ENCODE data around the gene CDKN3.
"Not testable (repeated sequence)": the region's sequence is repeated elsewhere in the genome, so short reads cannot be mapped to it uniquely, and the experiment has no call there.

The CDKN3 gene

DNA sequence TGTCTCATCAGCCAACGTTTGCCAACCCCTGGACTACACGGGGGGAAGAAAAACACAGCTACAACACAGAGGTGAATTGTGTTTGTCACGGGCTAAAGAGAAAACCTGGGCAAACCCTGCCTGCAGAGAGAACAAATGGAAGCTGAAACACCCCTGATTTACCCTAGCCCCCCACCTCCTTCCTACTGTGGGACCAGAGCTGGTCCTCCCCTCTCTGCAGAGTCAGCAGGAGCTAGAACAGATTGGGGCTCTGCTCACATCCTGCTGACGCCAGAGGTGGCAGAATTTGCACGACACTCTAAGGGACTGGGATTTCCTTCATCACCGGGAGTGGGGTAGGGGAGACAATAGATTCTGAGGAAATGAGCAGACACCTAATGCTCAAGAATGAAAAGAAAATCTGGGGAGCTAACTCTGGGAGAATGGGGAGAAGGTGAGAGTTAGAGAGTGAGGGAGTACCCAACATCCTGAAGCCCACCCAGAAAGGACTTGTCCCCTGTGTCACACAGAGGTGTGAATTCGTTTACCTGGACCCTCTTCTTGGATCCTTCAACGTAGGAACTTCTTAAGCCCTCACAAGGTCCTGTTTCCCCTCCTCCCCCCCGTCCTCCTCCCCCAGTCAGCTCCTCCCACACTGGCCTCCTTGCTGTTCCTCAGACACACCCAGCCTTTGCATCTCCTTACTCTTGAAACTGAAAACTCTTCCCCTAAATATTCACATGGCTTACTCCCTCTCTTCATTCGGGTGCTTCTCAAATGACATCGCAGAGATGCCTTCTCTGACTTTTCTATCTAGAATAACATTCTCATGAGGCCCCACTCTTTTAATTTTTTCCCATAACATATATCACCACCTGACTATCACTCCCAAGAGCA is 26.2 kb upstream of the CDKN3 start:
- no peak for ATAC-seq

DNA sequence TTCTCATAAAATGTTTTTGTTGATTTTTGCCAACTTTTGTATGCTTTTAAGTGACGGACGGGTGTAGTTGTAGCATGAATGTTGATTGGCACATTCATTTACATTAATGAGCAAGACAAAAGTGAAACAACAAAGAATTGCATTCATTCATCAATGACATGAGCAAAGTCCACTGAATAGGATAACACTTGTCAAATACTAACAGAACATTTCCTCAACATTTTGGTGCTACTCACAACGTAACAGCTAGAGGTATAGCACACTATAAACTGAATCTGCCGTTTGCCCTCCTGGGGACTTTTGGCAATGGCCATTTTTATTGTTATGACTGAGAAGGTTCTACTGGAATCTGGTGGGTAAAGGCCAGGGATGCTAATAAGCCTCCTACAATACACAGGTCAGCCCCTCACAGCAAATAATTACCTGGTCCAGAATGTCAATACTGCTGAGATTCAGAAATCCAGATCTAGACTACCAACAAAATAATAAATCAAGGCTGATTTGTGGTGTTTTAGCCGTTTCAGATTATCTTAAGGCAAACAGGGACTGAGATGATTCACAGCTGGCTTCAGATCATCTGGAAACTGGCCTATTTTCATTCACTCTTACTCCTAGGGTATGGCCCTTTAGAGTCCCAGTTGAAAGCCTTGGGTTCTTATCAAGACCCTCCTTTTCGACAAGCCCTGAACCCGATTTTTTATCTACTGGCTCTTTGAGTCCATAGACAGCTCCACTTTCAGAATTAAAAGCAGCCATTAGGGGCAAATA is 22.5 kb upstream of the CDKN3 start:
- ATAC-seq = no peak

DNA sequence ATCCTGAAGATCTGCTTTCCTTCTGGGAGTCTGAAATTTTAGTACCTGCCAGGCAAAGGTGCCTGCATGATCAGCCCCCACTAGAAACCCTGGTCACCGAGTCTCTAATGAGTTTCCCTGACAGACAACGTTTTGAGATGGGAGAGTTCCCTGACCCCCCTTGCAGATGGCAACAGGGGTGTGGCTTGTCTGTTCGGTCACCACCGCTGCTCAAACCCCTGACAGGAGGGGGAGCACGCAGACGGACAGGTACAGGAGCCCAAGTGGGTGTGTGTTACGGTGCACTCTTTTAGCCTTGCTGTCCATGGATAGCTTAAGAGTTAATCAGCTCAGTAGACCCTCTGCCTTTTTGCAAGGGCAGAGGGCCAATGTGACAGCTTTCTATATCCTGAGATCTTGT is 19.3 kb upstream of the CDKN3 start:
- ATAC-seq = no peak

DNA sequence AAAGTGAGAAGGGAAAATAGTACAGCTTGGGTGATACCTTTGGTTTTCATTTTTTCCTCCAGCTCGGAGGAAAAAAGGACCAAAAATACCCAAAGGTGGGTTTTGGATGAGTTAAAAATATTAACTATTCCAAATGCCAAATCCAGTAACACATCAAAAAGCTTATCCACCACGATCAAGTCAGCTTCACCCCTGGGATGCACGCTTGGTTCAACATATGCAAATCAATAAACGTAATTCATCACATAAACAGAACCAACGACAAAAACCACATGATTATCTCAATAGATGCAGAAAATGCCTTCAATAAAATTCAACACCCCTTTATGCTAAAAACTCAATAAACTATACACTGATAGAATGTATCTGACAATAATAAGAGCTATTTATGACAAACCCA is 17.9 kb upstream of the CDKN3 start:
- not testable (repeated sequence) for ATAC-seq

DNA sequence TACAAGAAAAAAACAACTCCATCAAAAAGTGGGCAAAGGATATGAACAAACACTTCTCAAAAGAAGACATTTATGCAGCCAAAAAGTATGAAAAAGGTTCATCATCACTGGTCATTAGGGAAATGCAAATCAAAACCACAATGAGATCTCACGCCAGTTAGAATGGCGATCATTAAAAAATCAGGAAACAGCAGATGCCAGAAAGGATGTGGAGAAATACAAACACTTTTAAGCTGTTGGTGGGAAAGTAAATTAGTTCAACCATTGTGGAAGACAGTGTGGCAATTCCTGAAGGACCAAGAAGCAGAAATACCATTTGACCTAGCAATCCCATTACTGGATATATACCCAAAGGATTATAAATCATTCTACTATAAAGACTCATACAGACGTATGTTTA is 16.2 kb upstream of the CDKN3 start:
- not testable (repeated sequence) for ATAC-seq

DNA sequence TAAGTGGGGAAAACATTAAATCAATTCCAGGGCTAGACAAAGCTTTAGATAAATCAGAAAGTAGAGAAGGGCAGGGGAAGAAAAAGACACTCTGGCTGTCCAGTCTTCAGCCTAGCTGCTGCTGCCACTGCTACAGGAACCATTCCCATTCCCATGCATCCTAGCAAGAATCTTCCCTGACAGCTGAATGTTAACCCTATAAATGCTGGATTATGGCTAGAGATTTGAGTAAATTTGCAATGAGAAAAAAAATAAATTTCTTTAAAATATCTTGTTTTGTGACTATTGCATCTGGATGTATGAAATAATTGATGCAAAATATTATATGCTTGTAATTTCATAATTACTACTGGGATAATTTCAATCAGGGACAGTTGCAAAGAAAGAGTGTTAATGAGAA is 15.0 kb upstream of the CDKN3 start:
- no peak for ATAC-seq

DNA sequence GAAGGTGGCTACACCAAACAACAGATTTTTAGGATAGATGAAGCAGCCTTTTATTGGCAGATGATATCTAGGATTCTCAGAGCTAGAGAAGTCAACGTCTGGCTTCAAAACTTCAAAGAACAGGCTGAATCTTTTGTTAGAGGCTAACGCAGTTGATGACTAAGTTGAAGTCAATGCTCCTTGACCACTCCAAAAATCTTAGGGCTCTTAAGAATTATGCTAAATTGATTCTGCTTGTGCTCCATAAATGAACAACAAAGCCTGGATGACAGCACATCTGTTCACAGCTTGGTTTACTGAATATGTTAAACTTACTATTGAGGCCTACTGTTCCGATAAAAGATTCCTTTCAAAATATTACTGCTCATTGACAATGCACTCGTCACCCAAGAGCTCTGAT is 13.0 kb upstream of the CDKN3 start:
- no peak for ATAC-seq

DNA sequence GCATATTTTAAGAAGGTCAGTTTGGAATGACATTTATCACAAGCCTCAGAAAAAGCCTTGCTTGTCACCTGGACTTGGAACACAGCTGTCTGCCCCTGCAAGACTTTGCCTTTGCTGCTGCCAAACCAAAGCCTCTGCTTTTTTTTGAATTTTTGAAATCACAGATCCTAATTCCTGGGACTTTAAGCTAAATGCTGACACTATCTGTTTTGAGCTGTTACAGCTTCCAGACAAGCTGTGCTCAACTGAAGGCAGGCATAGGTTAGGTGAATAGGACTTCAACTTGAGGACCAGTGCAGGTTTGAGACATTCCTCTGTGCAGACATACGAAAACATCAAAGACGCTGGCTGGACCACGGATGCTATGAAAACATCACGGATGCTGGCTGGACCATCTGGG is 11.3 kb upstream of the CDKN3 start:
- ATAC-seq = no peak

DNA sequence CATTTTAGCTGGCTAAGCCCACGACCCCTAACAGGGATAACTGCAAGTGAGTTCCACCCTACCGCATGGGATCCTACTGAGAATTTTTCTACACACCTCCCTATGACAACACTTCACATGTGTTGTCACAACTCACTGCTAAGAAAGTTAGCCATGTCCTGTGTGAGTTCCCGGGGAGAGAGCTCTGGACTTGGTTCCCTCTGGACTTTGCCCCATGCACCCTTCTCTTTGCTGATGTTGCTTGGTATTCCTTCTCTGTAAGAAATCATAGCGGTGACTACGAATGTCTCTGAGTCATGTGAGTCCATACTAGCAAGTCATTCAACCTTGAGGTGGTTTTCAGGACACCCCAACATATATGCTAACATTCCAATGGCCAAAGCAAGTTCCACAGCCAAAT is 9.5 kb upstream of the CDKN3 start:
- no peak for ATAC-seq

DNA sequence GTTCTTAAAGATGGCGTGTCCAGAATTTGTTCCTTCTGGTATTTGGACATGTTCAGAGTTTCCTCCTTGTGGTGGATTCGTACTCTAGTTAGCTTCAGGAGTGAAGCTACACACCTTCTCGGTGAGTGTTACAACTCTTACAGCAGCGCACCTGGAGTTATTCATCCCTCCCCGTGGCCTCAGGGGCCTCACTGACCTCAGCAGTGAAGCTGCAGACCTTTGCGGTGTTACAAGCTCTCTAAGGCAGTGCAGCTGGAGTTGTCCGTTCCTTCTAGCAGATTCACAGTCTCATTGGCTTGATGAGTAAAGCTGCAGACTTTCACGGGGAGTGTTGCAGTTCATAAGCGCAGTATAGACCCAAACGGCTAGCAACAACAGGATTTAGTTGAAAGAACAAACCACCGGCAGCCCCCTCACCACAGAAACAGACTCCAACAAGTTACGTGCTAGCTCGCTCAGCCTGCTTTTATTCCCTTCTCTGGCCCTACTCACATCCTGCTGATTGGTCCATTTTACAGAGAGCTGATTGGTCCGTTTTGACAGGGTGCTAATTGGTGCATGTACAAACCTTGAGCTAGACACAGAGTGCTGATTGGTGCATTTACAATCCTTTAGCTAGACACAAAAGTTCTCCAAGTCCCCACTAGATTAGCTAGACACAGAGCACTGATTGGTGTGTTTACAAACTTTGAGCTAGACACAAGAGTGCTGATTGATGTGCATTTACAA is 4.5 kb upstream of the CDKN3 start:
- no peak for ATAC-seq

DNA sequence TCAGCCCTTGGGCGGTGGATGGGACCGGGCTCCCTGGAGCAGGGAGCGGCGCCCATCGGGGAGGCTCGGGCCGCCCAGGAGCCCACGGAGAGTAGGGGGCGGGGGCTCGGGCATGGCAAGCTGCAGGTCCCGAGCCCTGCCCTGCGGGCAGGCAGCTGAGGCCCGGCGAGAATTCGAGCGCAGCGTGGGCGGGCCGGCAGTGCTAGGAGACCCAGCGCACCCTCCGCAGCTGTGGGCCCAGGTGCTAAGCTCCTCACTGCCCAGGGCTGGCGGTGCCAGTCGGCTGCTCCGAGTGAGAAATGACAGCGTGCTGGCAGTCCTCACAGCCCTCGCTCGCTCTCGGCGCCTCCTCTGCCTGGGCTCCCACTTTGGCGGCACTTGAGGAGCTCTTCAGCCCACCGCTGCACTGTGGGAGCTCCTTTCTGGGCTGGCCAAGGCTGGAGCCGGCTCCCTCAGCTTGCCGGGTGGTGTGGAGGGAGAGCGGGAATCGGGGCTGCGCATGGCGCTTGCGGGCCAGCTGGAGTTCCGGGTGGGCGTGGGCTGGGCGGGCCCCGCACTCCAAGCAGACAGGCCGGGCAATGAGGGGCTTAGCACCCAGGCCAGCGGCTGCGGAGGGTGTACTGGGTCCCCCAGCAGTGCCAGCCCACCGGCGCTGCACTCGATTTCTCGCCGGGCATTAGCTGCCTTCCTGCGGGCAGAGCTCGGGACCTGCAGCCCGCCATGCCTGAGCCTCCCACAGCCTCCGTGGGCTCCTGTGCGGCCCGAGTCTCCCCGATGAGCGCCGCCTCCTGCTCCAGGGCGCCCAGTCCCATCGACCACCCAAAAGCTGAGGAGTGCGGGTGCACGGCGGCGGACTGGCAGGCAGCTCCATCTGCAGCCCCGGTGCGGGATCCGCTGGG is 3.6 kb upstream of the CDKN3 start:
- not testable (repeated sequence) for ATAC-seq

DNA sequence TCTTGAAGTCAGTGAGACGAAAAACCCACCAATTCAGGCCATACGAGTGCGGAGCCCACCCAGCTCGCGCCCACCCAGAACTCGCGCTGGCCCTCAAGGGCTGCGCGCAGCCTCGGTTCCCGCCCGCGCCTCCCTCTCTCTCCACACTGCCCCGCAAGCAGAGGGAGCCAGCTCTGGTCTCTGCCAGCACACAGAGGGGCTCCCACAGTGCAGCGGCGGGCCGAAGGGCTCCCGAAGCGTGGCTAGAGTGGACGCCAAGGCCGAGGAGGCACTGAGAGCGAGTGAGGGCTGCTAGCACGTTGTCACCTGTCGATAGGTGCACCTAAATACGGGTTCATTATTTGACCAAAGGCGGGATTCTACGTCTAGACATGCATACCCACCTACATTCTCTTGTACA is 2.2 kb upstream of the CDKN3 start:
- ATAC-seq = no peak

DNA sequence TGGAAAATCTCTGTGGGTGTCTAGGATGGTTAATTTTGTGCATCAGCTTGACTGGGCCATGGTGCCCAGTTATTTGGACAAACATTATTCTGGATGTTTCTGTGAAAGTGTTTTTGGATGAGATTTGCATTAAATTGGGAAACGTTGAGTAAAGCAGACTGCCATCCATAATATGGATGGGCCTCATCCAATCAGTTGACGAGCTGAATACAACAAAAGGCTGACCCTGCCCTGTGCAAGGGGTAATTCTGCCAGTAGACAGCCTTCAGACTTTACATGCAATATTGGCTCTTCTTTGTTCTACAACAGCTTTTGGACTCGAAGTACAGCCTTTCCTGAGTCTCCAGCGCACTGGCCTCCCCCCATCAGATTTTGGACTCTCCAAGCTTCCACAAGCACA is 1.5 kb upstream of the CDKN3 start:
- no peak for ATAC-seq

DNA sequence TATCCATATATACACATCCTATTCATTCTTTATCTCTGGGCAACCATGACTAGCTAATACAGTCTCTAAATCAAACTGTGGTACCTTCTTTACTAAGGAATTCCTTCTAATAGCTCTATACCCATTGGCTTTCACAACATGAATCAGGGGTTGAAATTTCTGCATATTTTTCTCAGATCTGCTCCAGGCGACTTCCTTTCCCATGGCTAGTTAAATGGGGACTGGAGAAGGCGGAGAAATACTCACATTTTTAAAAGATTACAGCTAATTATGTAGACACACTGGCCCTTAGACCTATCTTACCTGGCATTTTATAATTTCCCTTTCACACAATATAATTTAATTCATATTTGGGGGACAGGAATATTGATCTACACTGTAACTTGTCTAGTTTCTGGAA is 1.1 kb upstream of the CDKN3 start:
- ATAC-seq = no peak

DNA sequence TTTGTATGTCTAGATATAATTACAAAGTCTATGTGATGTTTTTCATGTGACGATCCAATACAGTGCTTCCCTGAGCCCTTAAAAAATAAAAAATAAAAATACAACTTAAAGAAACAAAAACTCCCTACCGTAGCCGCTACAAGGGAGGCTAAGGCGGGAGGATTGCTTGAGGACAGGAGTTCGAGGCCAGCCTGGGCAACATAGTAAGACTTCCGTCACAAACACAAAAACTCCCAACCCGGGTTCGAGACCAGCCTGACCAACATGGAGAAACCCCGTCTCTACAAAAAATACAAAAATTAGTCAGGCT is 669 bp upstream of the CDKN3 start:
- ATAC-seq = no peak

DNA sequence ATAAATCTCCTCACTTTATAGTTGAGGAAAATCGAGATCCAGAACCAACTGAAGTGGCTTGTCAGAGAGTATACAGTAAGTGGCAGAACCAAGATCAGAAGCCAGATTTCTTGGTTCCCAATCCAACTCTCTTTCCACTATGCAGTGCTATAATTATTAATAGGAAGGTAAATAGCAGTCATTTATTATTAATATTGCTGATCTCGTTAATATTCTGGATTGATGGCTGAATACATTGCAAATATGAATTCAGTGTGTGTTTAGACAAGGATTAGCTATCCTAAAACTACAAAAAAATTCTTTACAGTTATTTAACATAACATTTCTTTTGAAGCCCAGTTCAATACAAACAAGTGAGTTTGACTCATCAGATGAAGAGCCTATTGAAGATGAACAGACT is 2.8 kb downstream of the CDKN3 start:
- no peak for ATAC-seq

DNA sequence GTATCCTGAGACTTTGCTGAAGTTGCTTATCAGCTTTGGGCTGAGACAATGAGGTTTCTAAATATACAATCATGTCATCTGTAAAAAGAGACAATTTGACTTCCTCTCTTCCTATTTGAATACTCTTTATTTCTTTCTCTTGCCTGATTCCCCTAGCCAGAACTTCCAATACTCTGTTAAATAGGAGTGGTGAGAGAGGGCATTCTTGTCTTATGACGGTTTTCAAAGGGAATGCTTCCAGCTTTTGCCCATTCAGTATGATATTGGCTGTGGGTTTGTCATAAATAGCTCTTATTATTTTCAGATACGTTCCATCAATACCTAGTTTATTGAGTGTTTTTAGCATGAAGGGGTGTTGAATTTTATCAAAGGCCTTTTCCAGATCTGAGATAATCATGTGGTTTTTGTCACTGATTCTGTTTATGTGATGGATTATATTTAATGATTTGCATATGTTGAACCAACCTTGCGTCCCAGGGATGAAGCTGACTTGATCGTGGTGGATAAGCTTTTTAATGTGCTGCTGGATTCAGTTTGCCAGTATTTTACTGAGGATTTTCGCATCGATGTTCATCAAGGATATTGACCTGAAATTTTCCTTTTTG is 6.7 kb downstream of the CDKN3 start:
- not testable (repeated sequence) for ATAC-seq

DNA sequence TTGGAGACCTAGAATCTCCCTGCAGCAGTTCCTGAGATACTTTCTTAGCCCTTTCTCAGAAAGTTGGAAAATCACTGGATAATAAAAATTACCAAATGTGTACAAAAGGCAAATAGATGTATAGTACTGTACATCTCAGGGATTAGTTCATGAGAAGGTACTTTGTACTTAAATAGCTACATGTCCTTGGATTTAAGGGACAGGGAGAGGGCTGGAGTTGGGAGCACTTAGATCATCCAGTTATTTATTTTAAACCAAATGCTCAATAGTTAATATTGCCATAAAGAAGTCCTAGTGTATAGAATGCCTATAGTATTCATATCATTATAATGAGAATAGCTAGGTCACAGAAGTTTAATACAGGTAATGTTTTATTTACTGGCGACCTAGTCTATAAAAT is 13.4 kb downstream of the CDKN3 start:
- no peak for ATAC-seq

DNA sequence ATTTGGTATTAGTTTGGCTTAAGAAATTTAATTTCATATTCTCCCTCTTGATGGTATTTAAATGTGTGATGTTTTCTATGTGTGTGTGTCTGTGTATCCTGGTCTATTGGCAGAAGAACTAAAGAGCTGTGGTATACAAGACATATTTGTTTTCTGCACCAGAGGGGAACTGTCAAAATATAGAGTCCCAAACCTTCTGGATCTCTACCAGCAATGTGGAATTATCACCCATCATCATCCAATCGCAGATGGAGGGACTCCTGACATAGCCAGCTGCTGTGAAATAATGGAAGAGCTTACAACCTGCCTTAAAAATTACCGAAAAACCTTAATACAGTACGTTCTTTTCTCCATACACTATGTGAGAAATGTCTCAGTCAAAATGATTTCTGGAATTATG is 14.6 kb downstream of the CDKN3 start:
- ATAC-seq = no peak

DNA sequence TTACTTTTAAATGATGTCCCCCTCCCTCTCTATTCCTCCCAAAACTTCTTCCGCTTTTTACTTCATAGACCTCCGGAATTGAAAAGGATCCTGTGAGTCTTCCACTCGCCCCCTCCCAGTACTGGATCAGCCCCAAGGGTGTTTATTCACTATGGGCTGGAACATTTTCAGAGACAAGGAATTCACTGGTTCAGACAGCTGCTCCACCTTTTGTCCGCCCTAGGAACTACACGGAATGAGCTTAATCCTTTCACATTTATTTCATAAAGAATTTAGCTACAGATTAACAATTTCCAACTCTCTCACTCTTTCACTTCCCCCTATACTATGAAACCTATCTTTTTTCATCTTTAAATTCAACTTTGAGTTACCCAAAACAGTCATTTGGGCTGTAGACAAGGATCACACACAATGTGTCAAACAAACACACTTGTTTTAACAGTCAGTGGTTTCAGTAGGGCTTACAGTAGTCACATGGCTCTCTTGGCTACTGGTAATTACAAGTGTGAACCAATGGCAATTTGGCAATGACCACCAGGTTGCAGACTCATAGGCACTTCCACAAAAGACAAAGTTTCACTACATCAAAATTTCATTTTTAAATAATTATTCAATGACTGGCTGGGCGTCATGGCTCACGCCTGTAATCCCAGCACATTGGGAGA is 23.8 kb downstream of the CDKN3 start:
- peak in 1 of 2 donors; percentile 45 for ATAC-seq

DNA sequence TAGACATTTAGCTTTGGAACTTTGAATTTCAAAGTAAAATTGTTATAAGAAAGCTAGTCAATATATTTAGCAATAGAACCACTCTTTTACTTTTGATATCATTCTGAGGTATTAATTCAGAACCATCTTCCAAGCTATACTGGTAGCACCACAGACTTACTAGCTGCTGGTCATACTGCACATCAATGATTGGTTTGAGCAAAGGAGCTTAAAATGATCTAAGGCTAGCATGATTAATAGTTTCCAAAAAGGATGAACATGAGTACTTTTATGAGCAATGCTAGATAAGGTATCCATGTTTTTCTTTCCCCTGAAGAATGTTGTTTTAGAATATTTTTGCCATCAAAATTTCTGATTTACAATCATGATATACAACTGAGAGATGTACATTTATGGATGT is 27.2 kb downstream of the CDKN3 start:
- ATAC-seq = no peak

DNA sequence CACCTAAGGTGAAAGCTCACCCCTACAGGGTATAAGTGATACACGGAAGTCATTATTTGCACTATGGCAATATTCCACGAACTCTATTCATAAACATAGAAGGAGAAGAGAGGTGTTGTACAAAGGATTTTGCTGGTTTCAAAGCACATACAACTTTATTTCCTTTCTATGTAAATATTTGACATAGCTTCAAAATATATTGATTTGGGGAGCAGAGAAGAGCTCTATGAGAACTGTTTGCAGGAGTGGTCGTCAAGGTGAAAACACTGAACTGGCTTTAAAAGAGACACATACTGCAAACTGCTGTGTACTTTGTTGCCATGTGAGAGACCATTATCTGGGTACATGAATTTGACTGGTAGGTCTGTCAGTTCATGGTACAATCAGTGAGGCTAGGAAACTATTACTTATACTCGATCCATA is 27.7 kb downstream of the CDKN3 start:
- no peak for ATAC-seq

Measured in activated CD4-positive, CD25-positive, alpha-beta regulatory T cell treated with anti-CD3 and anti-CD28 coated beads, Interleukin-2, amount 50 U/mL, for 24 hours (primary cell).